Osteocyte (in vitro differentiated cells): ENCODE measurements around the gene TFDP2. TPM values are rescaled to one million over a fixed set of nuclear protein-coding genes. Genes with fewer than 3 reads are reported as not detected.

Source experiments
- DNase-seq: peaks from one replicate; pipeline ENCODE4 v3.0.0; 2021; ENCODE audit warnings: mixed read lengths; ENCODE audit not compliant: unreplicated experiment; ENCODE audit errors: extremely low spot score
- H3K27ac Mint-ChIP-seq: one replicate; pipeline ENCODE4 v1.8.0; 2021; ENCODE audit warnings: mild to moderate bottlenecking, mixed read lengths; ENCODE audit not compliant: unreplicated experiment
- H3K27me3 Mint-ChIP-seq: one replicate; pipeline ENCODE4 v1.8.0; 2021; ENCODE audit warnings: mixed read lengths; ENCODE audit not compliant: unreplicated experiment
- H3K36me3 Mint-ChIP-seq: one replicate; pipeline ENCODE4 v1.8.0; 2021; ENCODE audit warnings: mixed read lengths; ENCODE audit not compliant: unreplicated experiment
- H3K4me1 Mint-ChIP-seq: one replicate; pipeline ENCODE4 v1.8.0; 2021; ENCODE audit warnings: mixed read lengths; ENCODE audit not compliant: unreplicated experiment
- H3K4me3 Mint-ChIP-seq: one replicate; pipeline ENCODE4 v1.8.0; 2021; ENCODE audit warnings: mild to moderate bottlenecking, moderate library complexity, mixed read lengths; ENCODE audit not compliant: unreplicated experiment
- H3K9me3 Mint-ChIP-seq: one replicate; pipeline ENCODE4 v1.8.0; 2021; ENCODE audit warnings: mixed read lengths; ENCODE audit not compliant: unreplicated experiment
- long read RNA-seq: library from polyadenylated mRNA; unstranded; transcript quantifications from one replicate; pipeline ENCODE4 v2.0.0, GENCODE V29; 2021
- total RNA-seq: library from RNA; stranded (reverse); gene quantifications from 2 replicates; pipeline ENCODE4 v1.2.1, GENCODE V29; 2021
- TF ChIP-seq, protein P1 (sequence below): fragments of 200-600 bp; sonication (generic); IDR thresholded peaks from 2 replicates; pipeline ENCODE4 v1.5.0; 2021; ENCODE audit warnings: antibody characterized with exemption, mild to moderate bottlenecking, moderate library complexity

TFDP2 gene
- total RNA-seq: 36.9 and 49.3 TPM in 2 replicates
- long read RNA-seq, full-length matches to known transcripts: 37 of 100 reads
- long read RNA-seq, partial matches to known transcripts: 9 of 100 reads
- long read RNA-seq, other reads (novel, unspliced or antisense): 54 of 100 reads

DNA sequence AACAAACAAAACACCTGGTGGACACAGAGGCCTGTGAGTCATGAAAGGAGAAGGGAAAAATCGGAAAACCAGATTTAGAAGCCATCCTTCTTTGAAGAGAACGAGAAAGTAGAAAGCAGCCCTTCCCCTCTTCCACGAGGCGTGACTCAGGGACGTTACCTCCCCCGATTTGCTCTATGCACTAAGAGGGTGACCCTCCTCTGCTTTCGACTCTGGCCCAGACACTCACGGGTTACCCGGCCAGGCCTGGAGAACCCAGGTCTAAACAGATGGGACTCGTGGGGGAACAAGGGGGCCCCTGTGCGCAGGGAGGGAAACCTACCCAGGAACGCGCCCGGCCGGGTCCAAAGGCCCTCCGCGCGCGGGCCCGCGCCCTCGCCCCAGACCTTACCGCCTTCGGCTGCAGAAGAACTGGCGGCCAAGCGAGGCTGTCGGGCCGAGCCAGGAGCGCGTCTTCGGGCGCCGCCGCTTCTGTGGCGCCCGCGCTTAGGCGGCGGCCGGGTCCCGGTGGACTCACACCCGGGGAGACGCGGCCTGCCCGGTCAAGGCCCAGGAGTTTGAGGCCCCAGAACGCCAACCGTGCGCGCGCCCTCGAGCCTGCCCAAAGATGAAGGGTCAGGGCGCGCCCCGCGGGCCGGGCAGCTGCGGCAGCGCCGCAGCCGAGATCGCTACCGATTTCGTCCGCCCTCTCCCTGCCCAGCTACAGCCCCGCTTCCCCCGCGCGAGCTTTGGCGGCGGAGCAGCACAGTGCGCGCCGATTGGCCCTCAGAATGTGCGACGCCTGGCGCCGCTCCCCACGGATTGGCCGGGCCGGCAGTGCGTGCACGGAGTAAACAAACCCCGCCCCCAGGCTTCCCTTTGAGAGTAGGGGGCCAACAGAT lies at the start of gene TFDP2:
TFDP2 (minus strand) TSS at position 753 of the 881 bp plus-strand sequence. CDS start 47,795 bp downstream, outside the sequence.
- TF ChIP-seq, protein P1, sequence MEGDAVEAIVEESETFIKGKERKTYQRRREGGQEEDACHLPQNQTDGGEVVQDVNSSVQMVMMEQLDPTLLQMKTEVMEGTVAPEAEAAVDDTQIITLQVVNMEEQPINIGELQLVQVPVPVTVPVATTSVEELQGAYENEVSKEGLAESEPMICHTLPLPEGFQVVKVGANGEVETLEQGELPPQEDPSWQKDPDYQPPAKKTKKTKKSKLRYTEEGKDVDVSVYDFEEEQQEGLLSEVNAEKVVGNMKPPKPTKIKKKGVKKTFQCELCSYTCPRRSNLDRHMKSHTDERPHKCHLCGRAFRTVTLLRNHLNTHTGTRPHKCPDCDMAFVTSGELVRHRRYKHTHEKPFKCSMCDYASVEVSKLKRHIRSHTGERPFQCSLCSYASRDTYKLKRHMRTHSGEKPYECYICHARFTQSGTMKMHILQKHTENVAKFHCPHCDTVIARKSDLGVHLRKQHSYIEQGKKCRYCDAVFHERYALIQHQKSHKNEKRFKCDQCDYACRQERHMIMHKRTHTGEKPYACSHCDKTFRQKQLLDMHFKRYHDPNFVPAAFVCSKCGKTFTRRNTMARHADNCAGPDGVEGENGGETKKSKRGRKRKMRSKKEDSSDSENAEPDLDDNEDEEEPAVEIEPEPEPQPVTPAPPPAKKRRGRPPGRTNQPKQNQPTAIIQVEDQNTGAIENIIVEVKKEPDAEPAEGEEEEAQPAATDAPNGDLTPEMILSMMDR: no peak

DNA sequence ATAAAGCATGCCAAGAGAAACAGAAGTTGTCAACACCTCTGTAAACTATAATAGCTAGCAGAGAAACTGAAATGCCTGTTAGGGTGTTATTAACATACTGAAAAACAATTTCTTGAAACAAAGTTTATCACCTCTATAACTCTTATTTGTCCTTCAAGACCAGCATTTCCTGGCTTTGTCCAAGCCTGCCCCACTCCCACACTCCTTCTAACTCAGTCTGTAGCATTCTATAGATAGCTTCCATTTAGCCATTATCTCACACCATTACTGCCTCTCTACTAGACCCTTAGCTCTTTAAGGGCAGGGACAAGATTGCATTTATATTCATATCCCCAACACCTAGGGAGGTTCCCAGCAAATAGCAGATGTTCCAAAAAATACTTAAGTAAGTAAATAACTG lies 39.5 kb upstream of the TFDP2 start:
- H3K36me3 Mint-ChIP-seq: peaks cover 34% of the 10 kb centered on the region
- H3K27ac Mint-ChIP-seq: no peak overlapping the region
- no peaks in the 10 kb centered on the region for H3K9me3 Mint-ChIP-seq
- TF ChIP-seq, protein P1: no peak
- H3K4me1 Mint-ChIP-seq: no peaks in the 10 kb centered on the region
- H3K4me3 Mint-ChIP-seq: no peak overlapping the region
- DNase-seq: no peak
- no peaks in the 10 kb centered on the region for H3K27me3 Mint-ChIP-seq

More for the DNA sequence above, at the start of gene TFDP2:
- Mint-ChIP-seq H3K4me3 (peak within 1 kb of the TSS; percentile 88), H3K27ac (peak within 1 kb of the TSS; percentile 86), H3K9me3 (no peaks in the 10 kb centered on the region), H3K36me3 (no peaks in the 10 kb centered on the region), H3K4me1 (peaks cover 20% of the 10 kb centered on the region), H3K27me3 (peaks cover 3% of the 10 kb centered on the region)
- DNase-seq: peak; percentile 96

GRCh38 chr3:142180761-142181362 lies 31.5 kb upstream of the TFDP2 start:
- no peak overlapping the region for H3K4me3 Mint-ChIP-seq
- no peaks in the 10 kb centered on the region for H3K27me3 Mint-ChIP-seq
- TF ChIP-seq, protein P1: peak; percentile 69
- DNase-seq: no peak
- H3K9me3 Mint-ChIP-seq: no peaks in the 10 kb centered on the region
- no peak overlapping the region for H3K27ac Mint-ChIP-seq
- H3K36me3 Mint-ChIP-seq: peaks cover 36% of the 10 kb centered on the region
- no peaks in the 10 kb centered on the region for H3K4me1 Mint-ChIP-seq

- Mint-ChIP-seq H3K27ac (no peak overlapping the region), H3K36me3 (peaks cover 40% of the 10 kb centered on the region), H3K4me3 (no peak overlapping the region), H3K9me3 (no peaks in the 10 kb centered on the region), H3K4me1 (no peaks in the 10 kb centered on the region), H3K27me3 (no peaks in the 10 kb centered on the region)
- TF ChIP-seq, protein P1: no peak
- DNase-seq: no peak
Observed at GRCh38 chr3:142175478-142175877, 26.1 kb upstream of the TFDP2 start.

- no peaks in the 10 kb centered on the region for H3K9me3 Mint-ChIP-seq
Observed at GRCh38 chr3:142174559-142174958, 25.2 kb upstream of the TFDP2 start.

More at GRCh38 chr3:142174559-142174958, 25.2 kb upstream of the TFDP2 start:
- DNase-seq: no peak
- TF ChIP-seq, protein P1: no peak
- Mint-ChIP-seq H3K36me3 (peaks cover 40% of the 10 kb centered on the region), H3K27me3 (no peaks in the 10 kb centered on the region), H3K4me1 (no peaks in the 10 kb centered on the region), H3K27ac (no peak overlapping the region), H3K4me3 (no peak overlapping the region)
